Measurements from ENCODE around the gene S100Z. TPM values are rescaled to one million over a fixed set of nuclear protein-coding genes. Genes with fewer than 3 reads are reported as not detected.

S100Z gene
- total RNA-seq, 3 donors from 2014 or later (not counting 1 experiment from before 2014, with no cell fraction given), result 0.60 to 3.3 (median 0.91) TPM

GRCh38 chr5:76920491-76920890, 70.7 kb downstream of the S100Z start:
- Histone ChIP-seq H3K9me3 (ENCODE audit: control insufficient read depth, insufficient read depth, low read length) (no peaks in the 10 kb centered on the region), H3K27ac (ENCODE audit: low read length) (no peak overlapping the region), H3K27me3 (ENCODE audit: control insufficient read depth, insufficient read depth, low read length) (no peaks in the 10 kb centered on the region), H3K36me3 (ENCODE audit: control insufficient read depth, insufficient read depth, low read length) (no peaks in the 10 kb centered on the region), H3K4me3 (ENCODE audit: low read length) (no peak overlapping the region), H3K4me1 (ENCODE audit: control insufficient read depth, insufficient read depth, low read length) (no peaks in the 10 kb centered on the region)
- Mint-ChIP-seq H3K27me3 (ENCODE audit: low read depth in 2 of 2) (peaks cover 2 to 9% of the 10 kb centered on the region in 2 donors), H3K4me3 (no peak overlapping the region), H3K4me1 (no peaks in the 10 kb centered on the region), H3K27ac (no peak overlapping the region), H3K9me3 (no peaks in the 10 kb centered on the region), H3K36me3 (no peaks in the 10 kb centered on the region)
- DNase-seq, result no peak
- TF ChIP-seq, protein P1, sequence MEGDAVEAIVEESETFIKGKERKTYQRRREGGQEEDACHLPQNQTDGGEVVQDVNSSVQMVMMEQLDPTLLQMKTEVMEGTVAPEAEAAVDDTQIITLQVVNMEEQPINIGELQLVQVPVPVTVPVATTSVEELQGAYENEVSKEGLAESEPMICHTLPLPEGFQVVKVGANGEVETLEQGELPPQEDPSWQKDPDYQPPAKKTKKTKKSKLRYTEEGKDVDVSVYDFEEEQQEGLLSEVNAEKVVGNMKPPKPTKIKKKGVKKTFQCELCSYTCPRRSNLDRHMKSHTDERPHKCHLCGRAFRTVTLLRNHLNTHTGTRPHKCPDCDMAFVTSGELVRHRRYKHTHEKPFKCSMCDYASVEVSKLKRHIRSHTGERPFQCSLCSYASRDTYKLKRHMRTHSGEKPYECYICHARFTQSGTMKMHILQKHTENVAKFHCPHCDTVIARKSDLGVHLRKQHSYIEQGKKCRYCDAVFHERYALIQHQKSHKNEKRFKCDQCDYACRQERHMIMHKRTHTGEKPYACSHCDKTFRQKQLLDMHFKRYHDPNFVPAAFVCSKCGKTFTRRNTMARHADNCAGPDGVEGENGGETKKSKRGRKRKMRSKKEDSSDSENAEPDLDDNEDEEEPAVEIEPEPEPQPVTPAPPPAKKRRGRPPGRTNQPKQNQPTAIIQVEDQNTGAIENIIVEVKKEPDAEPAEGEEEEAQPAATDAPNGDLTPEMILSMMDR (IDR thresholded peaks at IDR 0.05), result no peak
- no peak for ATAC-seq
- intact Hi-C loops (cut with micrococcal nuclease), result no loop called here
- 55% methylated on average over 3 of the region's 4 CpGs for WGBS (ENCODE audit: insufficient coverage)

GRCh38 chr5:76926329-76927105, 76.7 kb downstream of the S100Z start:
- no peaks in the 10 kb centered on the region for H3K4me1 Mint-ChIP-seq
- Histone ChIP-seq H3K4me3 (ENCODE audit: low read length) (no peak overlapping the region), H3K27me3 (ENCODE audit: control insufficient read depth, insufficient read depth, low read length) (no peaks in the 10 kb centered on the region), H3K4me1 (ENCODE audit: control insufficient read depth, insufficient read depth, low read length) (no peaks in the 10 kb centered on the region), H3K27ac (ENCODE audit: low read length) (no peak overlapping the region), H3K9me3 (ENCODE audit: control insufficient read depth, insufficient read depth, low read length) (no peaks in the 10 kb centered on the region), H3K36me3 (ENCODE audit: control insufficient read depth, insufficient read depth, low read length) (no peaks in the 10 kb centered on the region)
- no peak overlapping the region for H3K27ac Mint-ChIP-seq
- no peaks in the 10 kb centered on the region for H3K36me3 Mint-ChIP-seq
- TF ChIP-seq, protein P1 (IDR thresholded peaks at IDR 0.05), result no peak
- WGBS (ENCODE audit: insufficient coverage), result 76% methylated on average over 5 of the region's 6 CpGs
- H3K27me3 Mint-ChIP-seq (ENCODE audit: low read depth in 2 of 2), result peaks cover 8 to 19% of the 10 kb centered on the region in 2 donors
- DNase-seq, result no peak
- H3K4me3 Mint-ChIP-seq, result no peak overlapping the region
- intact Hi-C loops (cut with micrococcal nuclease), result no loop called here
- no peak for ATAC-seq
- H3K9me3 Mint-ChIP-seq, result no peaks in the 10 kb centered on the region

- Histone ChIP-seq H3K27me3 (ENCODE audit: control insufficient read depth, insufficient read depth, low read length) (no peaks in the 10 kb centered on the region), H3K27ac (ENCODE audit: low read length) (no peak overlapping the region), H3K4me3 (ENCODE audit: low read length) (no peak overlapping the region), H3K36me3 (ENCODE audit: control insufficient read depth, insufficient read depth, low read length) (no peaks in the 10 kb centered on the region), H3K4me1 (ENCODE audit: control insufficient read depth, insufficient read depth, low read length) (no peaks in the 10 kb centered on the region), H3K9me3 (ENCODE audit: control insufficient read depth, insufficient read depth, low read length) (no peaks in the 10 kb centered on the region)
- H3K27ac Mint-ChIP-seq, result no peak overlapping the region
- H3K9me3 Mint-ChIP-seq, result no peaks in the 10 kb centered on the region
- no peaks in the 10 kb centered on the region for H3K4me1 Mint-ChIP-seq
- WGBS (ENCODE audit: insufficient coverage), result 77% methylated on average over 4 of the region's 4 CpGs
- TF ChIP-seq, protein P1 (IDR thresholded peaks at IDR 0.05), result no peak
- no peak overlapping the region for H3K4me3 Mint-ChIP-seq
- intact Hi-C loops (cut with micrococcal nuclease), result no loop called here
- ATAC-seq (no peak), DNase-seq (no peak)
- H3K27me3 Mint-ChIP-seq (ENCODE audit: low read depth in 2 of 2), result peaks cover 8 to 20% of the 10 kb centered on the region in 2 donors
- H3K36me3 Mint-ChIP-seq, result no peaks in the 10 kb centered on the region
Measured at GRCh38 chr5:76927961-76928360, 78.1 kb downstream of the S100Z start.

DNA sequence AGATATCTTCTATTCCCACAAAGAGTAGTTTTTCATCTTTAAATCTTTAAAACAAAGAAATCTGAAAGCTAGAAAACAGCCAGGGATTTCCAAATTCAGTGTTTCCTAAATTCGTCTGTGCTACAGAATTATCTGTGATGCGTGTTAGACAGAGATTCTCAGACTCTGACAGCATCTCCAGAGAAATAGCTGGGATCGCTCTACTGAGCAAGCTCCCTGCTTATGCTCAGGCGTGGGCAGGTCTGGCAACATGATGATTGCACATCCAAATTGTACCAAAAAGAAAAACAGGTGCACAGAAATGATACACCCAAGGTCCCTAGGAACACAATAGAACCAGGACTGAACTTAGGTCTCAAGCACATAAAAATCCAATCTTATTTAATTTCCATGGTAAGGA, 80.3 kb downstream of the S100Z start:
- peaks cover 6 to 28% of the 10 kb centered on the region in 2 donors for H3K27me3 Mint-ChIP-seq (ENCODE audit: low read depth in 2 of 2)
- ATAC-seq, result no peak
- no peaks in the 10 kb centered on the region for H3K4me1 Mint-ChIP-seq
- H3K4me3 ChIP-seq (ENCODE audit: low read length), result no peak overlapping the region
- intact Hi-C loops (cut with micrococcal nuclease), result no loop called here
- WGBS (ENCODE audit: insufficient coverage), result 89% methylated on average over 4 of the region's 4 CpGs
- H3K4me1 ChIP-seq (ENCODE audit: control insufficient read depth, insufficient read depth, low read length), result no peaks in the 10 kb centered on the region
- no peaks in the 10 kb centered on the region for H3K27me3 ChIP-seq (ENCODE audit: control insufficient read depth, insufficient read depth, low read length)
- no peaks in the 10 kb centered on the region for H3K36me3 ChIP-seq (ENCODE audit: control insufficient read depth, insufficient read depth, low read length)
- H3K9me3 Mint-ChIP-seq, result no peaks in the 10 kb centered on the region
- H3K36me3 Mint-ChIP-seq, result no peaks in the 10 kb centered on the region
- no peak overlapping the region for H3K27ac ChIP-seq (ENCODE audit: low read length)
- H3K9me3 ChIP-seq (ENCODE audit: control insufficient read depth, insufficient read depth, low read length), result no peaks in the 10 kb centered on the region
- H3K27ac Mint-ChIP-seq, result no peak overlapping the region
- no peak for DNase-seq
- H3K4me3 Mint-ChIP-seq, result no peak overlapping the region
- TF ChIP-seq, protein P1 (IDR thresholded peaks at IDR 0.05), result no peak

Data from natural killer cell (primary cell).